Retinal pigment epithelial cell (primary cell): ENCODE data around the gene AK5.

ENCODE experiments used
- DNase-seq: peaks from one replicate; pipeline ENCODE4 v3.0.0-alpha.2; 2010; ENCODE audit warnings: low read depth
- H3K4me3 ChIP-seq: 2 replicates; pipeline ENCODE4 v1.5.1; 2011; ENCODE audit warnings: mild to moderate bottlenecking, low read length, control low read depth, moderate library complexity
- TF ChIP-seq, protein P1 (sequence below): conservative IDR thresholded peaks from 2 replicates; pipeline ENCODE4 v1.5.1; 2011; ENCODE audit warnings: low read depth, low read length, control low read depth, inconsistent platforms

The AK5 gene

DNA sequence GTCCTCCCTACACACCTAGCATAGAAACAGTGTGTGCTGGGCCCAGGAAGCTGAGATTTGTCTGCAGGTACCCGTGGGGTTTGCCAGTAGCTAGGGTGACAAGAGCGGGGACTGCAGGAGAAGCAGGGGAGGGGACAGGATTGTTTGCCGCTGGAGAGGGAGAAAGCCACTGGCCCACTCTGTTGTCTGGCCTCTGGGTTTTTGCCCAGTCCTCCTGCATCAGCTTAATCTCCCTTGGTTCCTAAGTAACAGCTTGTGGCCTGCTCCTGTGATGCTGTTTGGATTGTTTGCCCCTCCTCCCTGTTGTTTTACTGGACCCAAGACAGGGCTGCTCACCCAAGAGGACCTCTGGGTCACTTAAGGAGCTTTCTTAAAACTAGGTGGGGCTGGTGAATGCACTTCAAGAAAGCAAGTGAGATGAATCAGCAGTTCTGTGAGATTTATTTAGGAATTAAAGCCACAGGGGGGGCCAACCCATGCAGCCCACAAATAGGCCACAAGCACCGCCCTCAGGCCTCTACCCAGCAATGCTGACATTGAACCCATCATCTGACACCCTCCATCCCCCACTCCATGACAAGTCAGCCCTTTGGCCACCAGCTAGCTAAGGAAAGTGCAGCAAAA, 257.8 kb downstream of the AK5 start:
- H3K4me3 ChIP-seq, result no peak overlapping the region
- DNase-seq, result peak; percentile 93
- TF ChIP-seq, protein P1, sequence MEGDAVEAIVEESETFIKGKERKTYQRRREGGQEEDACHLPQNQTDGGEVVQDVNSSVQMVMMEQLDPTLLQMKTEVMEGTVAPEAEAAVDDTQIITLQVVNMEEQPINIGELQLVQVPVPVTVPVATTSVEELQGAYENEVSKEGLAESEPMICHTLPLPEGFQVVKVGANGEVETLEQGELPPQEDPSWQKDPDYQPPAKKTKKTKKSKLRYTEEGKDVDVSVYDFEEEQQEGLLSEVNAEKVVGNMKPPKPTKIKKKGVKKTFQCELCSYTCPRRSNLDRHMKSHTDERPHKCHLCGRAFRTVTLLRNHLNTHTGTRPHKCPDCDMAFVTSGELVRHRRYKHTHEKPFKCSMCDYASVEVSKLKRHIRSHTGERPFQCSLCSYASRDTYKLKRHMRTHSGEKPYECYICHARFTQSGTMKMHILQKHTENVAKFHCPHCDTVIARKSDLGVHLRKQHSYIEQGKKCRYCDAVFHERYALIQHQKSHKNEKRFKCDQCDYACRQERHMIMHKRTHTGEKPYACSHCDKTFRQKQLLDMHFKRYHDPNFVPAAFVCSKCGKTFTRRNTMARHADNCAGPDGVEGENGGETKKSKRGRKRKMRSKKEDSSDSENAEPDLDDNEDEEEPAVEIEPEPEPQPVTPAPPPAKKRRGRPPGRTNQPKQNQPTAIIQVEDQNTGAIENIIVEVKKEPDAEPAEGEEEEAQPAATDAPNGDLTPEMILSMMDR, result no peak

DNA sequence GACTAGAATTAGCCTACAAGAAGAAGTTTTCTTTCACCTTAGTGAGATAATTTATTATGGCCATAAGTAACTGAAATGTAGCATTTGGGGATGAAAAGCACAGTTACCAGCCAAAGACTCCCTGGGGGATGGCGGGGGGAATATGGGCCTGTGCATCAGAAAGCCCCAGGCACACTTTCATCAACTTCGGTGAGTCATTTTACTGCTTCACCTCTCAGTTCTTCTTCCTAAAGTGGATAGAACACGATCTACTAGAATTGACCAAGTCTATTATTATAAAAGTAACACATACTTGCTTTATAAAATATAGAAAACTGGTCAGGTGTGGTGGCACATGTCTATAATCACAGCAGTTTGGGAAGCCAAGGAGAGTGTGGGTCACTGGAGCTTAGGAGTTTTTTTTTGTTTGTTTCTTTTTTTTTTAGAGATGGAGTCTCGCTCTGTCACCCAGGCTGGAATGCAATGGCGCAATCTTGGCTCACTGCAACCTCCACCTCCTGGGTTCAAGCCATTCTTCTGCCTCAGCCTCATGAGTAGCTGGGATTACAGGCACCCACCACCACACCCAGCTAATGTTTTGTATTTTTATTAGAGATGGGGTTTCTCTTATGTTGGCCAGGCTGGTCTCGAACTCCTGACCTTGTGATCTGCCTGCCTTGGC, 258.8 kb downstream of the AK5 start:
- H3K4me3 ChIP-seq, result no peak overlapping the region
- no peak for DNase-seq
- TF ChIP-seq, protein P1, result no peak

- H3K4me3 ChIP-seq, result no peak overlapping the region
- TF ChIP-seq, protein P1, result no peak
- DNase-seq, result no peak
Observed at GRCh38 chr1:77541162-77541545, 259.3 kb downstream of the AK5 start.

DNA sequence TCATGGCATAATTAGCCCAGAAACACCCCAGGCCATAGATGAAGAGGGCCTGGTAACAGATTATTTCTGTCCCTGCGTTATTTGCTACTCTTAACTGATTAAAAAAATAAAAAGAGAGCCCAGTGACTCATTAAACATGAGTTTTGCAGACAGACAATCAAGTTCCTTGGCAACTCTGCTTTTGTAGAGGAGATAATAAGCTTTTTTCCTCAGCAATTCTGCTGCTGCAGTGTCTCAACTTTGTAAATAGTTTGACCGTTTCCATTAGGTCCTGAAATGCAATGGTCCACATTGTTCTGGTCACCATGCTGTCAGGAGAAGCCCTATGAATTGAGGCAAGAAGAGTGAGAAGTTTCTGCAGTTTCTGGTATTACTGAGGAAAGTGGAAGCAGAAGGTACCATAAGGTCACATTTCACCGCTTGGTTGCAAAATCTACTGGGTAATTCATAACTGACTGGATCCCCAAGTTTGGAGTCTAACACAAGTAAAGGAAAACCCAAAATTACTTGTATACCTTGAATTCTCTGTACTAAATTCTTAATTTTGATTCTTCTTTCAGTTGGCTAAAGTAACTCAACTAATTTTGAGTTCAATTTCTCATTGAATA, 261.1 kb downstream of the AK5 start:
- H3K4me3 ChIP-seq, result no peak overlapping the region
- peak; percentile 33 for DNase-seq
- TF ChIP-seq, protein P1, result no peak

- TF ChIP-seq, protein P1, result no peak
- H3K4me3 ChIP-seq, result no peak overlapping the region
- no peak for DNase-seq
Observed at GRCh38 chr1:77543822-77544448, 262.1 kb downstream of the AK5 start.

DNA sequence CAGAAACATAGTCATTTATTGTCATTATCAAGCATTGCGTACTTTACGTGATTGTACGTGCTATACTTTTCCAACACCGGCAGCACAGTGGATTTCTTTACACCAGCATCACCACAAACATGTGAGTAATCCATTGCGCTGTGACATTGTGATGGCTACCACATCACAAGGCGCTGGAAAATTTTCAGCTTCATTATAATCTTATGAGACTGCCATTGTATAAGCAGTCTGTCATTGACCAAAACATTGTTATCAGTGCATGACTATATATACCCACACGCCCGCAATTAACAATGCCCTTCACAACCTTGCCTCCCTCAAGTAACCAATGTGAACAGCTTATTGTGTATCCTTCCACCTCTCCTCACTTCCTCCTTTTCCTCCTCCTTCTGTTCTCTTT, 263.0 kb downstream of the AK5 start:
- DNase-seq, result no peak
- TF ChIP-seq, protein P1, result no peak
- no peak overlapping the region for H3K4me3 ChIP-seq
